ENCODE results near the gene PSMA6.

- no peak for TF ChIP-seq CTCF (IDR thresholded peaks at IDR 0.05; ENCODE audit: low read depth, low read length)
- TF ChIP-seq POLR2A (IDR thresholded peaks at IDR 0.05; ENCODE audit: extremely low read depth, insufficient read length) = no peak
- no peak for TF ChIP-seq MYC (IDR thresholded peaks at IDR 0.05; ENCODE audit: low read depth, low read length)
- TF ChIP-seq MAX (IDR thresholded peaks at IDR 0.05; ENCODE audit: low read depth, low read length) = no peak
These were observed 51.5 kb downstream of the PSMA6 start for GRCh38 chr14:35343702-35344101.

Measured in NB4 (cell line).